Lung (tissue), 12 donors: ENCODE results near the gene NXN. TPM values are rescaled to one million over a fixed set of nuclear protein-coding genes. Genes with fewer than 3 reads are reported as not detected.

Experiments used
- ATAC-seq: fragments of 200-7000 bp; cut with Tn5 transposase; one replicate; pipeline ENCODE4 v1.9.1; 2020; ENCODE audit warnings: moderate number of reproducible peaks; ENCODE audit not compliant: insufficient read depth, low FRiP score
- DNase-seq, 3 donors: peaks; one replicate each; pipeline ENCODE4 v3.0.0-alpha.2; 2013 to 2017
- H3K27ac ChIP-seq, 2 donors: one replicate each; pipeline ENCODE4 v1.5.1; 2013; ENCODE audit warnings: mild to moderate bottlenecking in 2 of 2, moderate library complexity in 2 of 2, control low read depth in 1 of 2, inconsistent platforms in 1 of 2, low read depth in 1 of 2, low read length in 1 of 2
- H3K27me3 ChIP-seq, 3 donors: one replicate each; pipeline ENCODE4 v1.5.1; 2013; ENCODE audit warnings: low read length in 2 of 3; ENCODE audit not compliant: control insufficient read depth in 3 of 3, insufficient read depth in 3 of 3
- H3K36me3 ChIP-seq, 4 donors: one replicate each; pipeline ENCODE4 v1.5.1; 2013; ENCODE audit warnings: low read length in 4 of 4, mild to moderate bottlenecking in 1 of 4, moderate library complexity in 1 of 4; ENCODE audit not compliant: control insufficient read depth in 4 of 4, insufficient read depth in 4 of 4
- H3K4me1 ChIP-seq, 5 donors: one replicate each; pipeline ENCODE4 v1.5.1; 2013; ENCODE audit warnings: low read length in 5 of 5, mild to moderate bottlenecking in 2 of 5, moderate library complexity in 1 of 5; ENCODE audit not compliant: control insufficient read depth in 5 of 5, insufficient read depth in 5 of 5
- H3K4me3 ChIP-seq: one replicate; pipeline ENCODE4 v1.5.1; 2013; ENCODE audit warnings: mild to moderate bottlenecking, control low read depth, moderate library complexity
- H3K9ac ChIP-seq, 2 donors: one replicate each; pipeline ENCODE4 v1.5.1; 2013; ENCODE audit warnings: low read length in 2 of 2, control low read depth in 1 of 2; ENCODE audit not compliant: insufficient read depth in 1 of 2
- H3K9me3 ChIP-seq, 4 donors: one replicate each; pipeline ENCODE4 v1.5.1; 2013; ENCODE audit warnings: low read length in 3 of 4, mild to moderate bottlenecking in 1 of 4, moderate library complexity in 1 of 4; ENCODE audit not compliant: control insufficient read depth in 4 of 4, insufficient read depth in 3 of 4
- WGBS, 2 donors: extraction: QIAGEN DNeasy Blood & Tissue Kit; methylation state at CpG; one replicate each; pipeline ENCODE4 v1.1.7; 2013; 5-methylcytosine and 5-hydroxymethylcytosine counted together
- polyA plus RNA-seq, 2 donors: library from polyadenylated mRNA; stranded (reverse); fragments of 200-250 nt; gene quantifications; one replicate each; pipeline ENCODE4 v1.2.1, GENCODE V29; 2013
- total RNA-seq, 2 donors: library from RNA; depleted of rRNA in 1 of 2; stranded (reverse); fragments of >200 nt in 1 of 2; gene quantifications; one replicate each; pipeline ENCODE4 v1.2.1, GENCODE V29; 2014 to 2021
- TF ChIP-seq, protein P1 (sequence below): IDR thresholded peaks from 2 replicates; pipeline ENCODE4 v1.5.1; 2012; ENCODE audit warnings: mild to moderate bottlenecking; ENCODE audit errors: control extremely low read depth, extremely low read depth
- donor health status: control.
- donor health status: control.
- donor health status: Bipolar disorder and iron deficiency.
- donor health status: healthy.
- donor health status: DM: yes; HTN: yes; CAD: no.

NXN gene
- total and polyA plus RNA-seq, 4 donors = 17.6 to 57.7 (median 39.9) TPM

DNA sequence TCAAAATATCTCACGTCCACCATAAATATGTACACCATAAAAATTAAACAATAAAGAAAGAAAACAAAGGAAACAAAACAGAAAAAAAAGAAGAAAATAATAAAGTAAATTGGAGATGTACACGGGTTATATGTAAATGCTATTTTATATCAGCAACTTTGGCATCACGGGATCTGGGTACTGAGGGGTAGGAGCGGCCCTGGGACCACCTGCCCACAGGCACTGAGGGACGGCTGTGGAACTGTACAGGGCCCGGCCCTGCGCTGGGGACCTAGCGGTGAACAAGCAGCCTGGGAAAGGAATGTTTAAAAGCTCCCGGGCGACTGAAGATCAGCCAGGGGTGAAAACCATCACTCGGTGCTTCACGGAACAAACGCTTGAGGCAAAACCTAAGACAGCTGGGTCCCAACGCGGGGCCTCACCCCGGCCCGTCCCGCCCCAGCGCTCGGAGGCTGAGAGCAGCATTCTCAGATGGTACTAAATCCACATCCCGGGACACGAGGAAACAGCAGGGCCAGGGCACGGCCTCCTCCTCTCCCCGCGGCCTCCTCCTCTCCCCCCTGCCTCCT, 31.2 kb downstream of the NXN start:
- no peak overlapping the region for H3K4me3 ChIP-seq
- H3K27ac ChIP-seq = no peak overlapping the region
- DNase-seq (peak; percentile 55 to 65 (median 55)), ATAC-seq (no peak)
- TF ChIP-seq, protein P1, sequence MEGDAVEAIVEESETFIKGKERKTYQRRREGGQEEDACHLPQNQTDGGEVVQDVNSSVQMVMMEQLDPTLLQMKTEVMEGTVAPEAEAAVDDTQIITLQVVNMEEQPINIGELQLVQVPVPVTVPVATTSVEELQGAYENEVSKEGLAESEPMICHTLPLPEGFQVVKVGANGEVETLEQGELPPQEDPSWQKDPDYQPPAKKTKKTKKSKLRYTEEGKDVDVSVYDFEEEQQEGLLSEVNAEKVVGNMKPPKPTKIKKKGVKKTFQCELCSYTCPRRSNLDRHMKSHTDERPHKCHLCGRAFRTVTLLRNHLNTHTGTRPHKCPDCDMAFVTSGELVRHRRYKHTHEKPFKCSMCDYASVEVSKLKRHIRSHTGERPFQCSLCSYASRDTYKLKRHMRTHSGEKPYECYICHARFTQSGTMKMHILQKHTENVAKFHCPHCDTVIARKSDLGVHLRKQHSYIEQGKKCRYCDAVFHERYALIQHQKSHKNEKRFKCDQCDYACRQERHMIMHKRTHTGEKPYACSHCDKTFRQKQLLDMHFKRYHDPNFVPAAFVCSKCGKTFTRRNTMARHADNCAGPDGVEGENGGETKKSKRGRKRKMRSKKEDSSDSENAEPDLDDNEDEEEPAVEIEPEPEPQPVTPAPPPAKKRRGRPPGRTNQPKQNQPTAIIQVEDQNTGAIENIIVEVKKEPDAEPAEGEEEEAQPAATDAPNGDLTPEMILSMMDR = no peak
- H3K36me3 ChIP-seq = peaks cover 0 to 6% (median 2%) of the 10 kb centered on the region in 4 donors
- 82 to 85% methylated on average over 21 to 25 of the region's 25 CpGs for WGBS, 2 donors
- peaks cover 0 to 10% (median 4%) of the 10 kb centered on the region in 5 donors for H3K4me1 ChIP-seq
- H3K9ac ChIP-seq = no peak overlapping the region
- H3K27me3 ChIP-seq = no peaks in the 10 kb centered on the region
- no peaks in the 10 kb centered on the region for H3K9me3 ChIP-seq

DNA sequence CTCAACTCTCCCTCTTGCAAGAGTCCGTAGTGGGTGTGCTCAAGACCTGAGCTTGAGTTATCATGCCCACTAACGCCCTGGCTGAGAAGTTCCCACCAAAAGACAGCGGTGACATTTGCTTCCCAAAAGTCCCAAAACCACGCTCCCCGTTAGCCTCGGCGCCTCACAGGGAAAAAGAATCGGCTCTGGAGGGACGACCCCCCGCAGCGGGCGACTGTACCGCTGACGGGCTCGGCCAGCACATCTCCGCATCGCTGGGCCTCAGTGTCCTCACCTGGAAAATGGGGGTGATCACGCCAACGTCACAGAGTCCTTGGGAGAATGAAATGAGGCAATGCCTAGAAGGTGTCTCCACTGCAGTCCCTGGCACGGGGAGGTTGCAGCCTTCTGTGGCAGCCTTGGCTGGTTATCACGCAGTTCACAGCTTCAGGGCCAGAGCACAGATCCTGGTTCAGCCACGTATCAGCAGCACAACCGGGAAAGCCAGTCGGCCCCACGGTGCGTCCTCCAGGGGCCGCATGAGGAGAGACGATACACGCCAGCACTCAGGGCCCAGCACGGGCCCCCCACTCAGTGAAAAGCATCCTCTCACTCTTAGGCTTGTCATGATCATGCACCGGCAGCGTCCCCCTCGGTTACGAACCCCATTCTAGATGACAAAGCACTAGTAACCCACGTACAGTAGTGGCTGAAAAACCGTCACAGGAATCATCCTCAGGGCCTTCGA, 32.9 kb downstream of the NXN start:
- no peaks in the 10 kb centered on the region for H3K9me3 ChIP-seq
- no peak overlapping the region for H3K4me3 ChIP-seq
- no peak overlapping the region for H3K27ac ChIP-seq
- no peak overlapping the region for H3K9ac ChIP-seq
- DNase-seq = no peak
- ATAC-seq = no peak
- H3K36me3 ChIP-seq = peaks cover 0 to 6% (median 2%) of the 10 kb centered on the region in 4 donors
- 97% methylated on average over 37 of the region's 37 CpGs for WGBS, 2 donors
- peaks cover 0 to 6% (median 4%) of the 10 kb centered on the region in 5 donors for H3K4me1 ChIP-seq
- TF ChIP-seq, protein P1 = no peak
- no peaks in the 10 kb centered on the region for H3K27me3 ChIP-seq

DNA sequence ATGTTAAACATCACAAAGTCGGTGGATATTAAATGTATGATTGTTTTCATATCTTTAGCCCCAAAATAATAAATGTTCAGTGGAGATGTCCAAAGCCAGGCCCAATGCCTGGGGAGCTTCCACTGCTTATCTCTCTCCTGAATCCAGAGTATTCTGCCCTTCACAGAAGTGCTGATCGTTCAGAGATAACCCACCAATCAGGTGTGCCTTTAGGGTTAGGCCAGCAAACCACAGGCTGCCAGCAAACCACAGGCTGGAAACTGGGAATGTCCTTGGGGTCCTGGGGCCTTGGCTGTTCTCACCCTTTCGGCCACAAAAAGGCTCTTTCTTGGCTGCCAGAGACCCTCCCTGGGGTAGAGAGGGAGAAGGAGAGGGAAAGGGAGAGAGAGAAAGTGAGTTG, 33.9 kb downstream of the NXN start:
- no peaks in the 10 kb centered on the region for H3K27me3 ChIP-seq
- H3K4me1 ChIP-seq = peaks cover 0 to 4% (median 2%) of the 10 kb centered on the region in 5 donors
- no peak for DNase-seq
- no peak overlapping the region for H3K4me3 ChIP-seq
- no peaks in the 10 kb centered on the region for H3K9me3 ChIP-seq
- peaks cover 0 to 6% (median 2%) of the 10 kb centered on the region in 4 donors for H3K36me3 ChIP-seq
- no peak overlapping the region for H3K9ac ChIP-seq
- 76 to 83% methylated on average over 3 of the region's 3 CpGs for WGBS, 2 donors
- ATAC-seq = no peak
- TF ChIP-seq, protein P1 = no peak
- H3K27ac ChIP-seq = no peak overlapping the region
